Stimulated activated CD4-positive, alpha-beta T cell treated with anti-CD3 and anti-CD28 coated beads, Interleukin-1b, Interleukin-23, amount 100 ng/mL, for 4 hours (primary cell): ENCODE measurements around the gene AFP.

ENCODE experiments used
- DNase-seq, 2 donors: peaks; one replicate each; pipeline ENCODE4 v3.0.0-alpha.2; 2020; ENCODE audit warnings: low read depth in 2 of 2

Gene AFP

DNA sequence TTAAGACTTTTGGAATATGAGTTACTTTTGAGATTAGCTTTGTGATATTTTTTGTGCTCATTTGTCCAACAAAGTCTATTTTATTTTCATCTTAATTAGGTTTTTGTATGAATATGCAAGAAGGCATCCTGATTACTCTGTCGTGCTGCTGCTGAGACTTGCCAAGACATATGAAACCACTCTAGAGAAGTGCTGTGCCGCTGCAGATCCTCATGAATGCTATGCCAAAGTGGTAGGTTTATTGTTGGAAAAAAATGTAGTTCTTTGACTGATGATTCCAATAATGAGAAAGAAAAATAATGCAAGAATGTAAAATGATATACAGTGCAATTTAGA lies 21.1 kb upstream of the AFP start:
- DNase-seq = no peak

DNA sequence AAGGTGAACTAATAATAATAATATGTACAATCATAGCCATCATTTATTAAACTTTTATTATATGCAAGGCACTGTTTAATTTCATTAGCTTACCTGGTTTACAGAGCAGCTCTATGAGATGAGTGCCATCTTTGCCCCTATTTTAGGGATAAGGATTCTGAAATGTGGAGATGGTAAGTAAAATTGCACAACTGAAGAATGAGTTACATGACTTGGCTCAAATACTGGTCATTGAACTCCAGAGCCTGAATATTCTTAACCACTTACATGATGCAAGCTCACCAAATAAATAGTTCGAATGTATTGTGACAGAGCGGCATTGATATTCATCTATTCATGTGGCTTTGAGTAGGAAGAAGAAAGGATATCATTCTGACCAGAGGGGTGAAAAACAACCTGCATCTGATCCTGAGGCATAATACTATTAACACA lies 20.2 kb upstream of the AFP start:
- DNase-seq = no peak

DNA sequence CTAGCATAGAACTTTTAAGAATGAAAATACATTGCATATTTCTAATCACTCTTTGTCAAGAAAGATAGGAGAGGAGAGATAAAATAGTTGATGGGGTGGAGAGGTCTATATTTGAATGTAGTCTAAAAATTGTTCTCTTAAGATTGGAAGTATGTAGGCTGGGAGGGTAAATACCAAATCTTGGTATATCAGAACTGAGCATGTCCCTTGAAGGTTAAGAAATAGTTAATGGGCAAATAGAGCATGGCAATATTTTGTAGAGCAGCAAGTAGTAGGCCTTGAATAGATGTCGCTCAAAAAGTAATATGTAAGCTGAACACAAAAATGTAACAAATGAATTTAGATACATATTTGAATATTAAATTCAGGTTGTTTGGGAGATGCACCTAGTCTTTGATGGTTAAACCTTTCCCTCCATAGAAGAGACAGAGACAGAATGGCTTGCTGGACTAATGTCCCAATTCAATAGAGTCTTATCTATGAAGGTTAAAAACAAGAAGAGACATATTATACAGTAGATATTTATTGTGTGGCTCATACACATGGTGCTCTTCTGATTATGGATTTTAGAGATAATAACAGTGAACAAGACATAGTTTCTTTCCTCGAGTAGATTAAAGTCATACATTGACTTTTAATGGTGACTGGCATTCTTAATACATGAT lies 19.5 kb upstream of the AFP start:
- DNase-seq = no peak

DNA sequence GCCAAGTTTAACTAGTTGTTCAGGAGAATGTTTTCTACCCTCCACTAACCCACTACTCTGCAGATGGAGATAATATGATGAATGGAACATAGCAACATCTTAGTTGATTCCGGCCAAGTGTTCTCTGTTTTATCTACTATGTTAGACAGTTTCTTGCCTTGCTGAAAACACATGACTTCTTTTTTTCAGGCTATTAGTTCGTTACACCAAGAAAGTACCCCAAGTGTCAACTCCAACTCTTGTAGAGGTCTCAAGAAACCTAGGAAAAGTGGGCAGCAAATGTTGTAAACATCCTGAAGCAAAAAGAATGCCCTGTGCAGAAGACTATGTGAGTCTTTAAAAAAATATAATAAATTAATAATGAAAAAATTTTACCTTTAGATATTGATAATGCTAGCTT lies 18.7 kb upstream of the AFP start:
- no peak for DNase-seq

DNA sequence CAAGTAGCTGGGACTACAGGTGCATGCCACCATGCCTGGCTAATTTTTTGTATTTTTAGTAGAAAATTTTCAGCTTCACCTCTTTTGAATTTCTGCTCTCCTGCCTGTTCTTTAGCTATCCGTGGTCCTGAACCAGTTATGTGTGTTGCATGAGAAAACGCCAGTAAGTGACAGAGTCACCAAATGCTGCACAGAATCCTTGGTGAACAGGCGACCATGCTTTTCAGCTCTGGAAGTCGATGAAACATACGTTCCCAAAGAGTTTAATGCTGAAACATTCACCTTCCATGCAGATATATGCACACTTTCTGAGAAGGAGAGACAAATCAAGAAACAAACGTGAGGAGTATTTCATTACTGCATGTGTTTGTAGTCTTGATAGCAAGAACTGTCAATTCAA lies 18.0 kb upstream of the AFP start:
- no peak for DNase-seq

DNA sequence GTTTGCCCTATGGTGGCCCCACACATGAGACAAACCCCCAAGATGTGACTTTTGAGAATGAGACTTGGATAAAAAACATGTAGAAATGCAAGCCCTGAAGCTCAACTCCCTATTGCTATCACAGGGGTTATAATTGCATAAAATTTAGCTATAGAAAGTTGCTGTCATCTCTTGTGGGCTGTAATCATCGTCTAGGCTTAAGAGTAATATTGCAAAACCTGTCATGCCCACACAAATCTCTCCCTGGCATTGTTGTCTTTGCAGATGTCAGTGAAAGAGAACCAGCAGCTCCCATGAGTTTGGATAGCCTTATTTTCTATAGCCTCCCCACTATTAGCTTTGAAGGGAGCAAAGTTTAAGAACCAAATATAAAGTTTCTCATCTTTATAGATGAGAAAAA lies 17.3 kb upstream of the AFP start:
- DNase-seq = no peak

DNA sequence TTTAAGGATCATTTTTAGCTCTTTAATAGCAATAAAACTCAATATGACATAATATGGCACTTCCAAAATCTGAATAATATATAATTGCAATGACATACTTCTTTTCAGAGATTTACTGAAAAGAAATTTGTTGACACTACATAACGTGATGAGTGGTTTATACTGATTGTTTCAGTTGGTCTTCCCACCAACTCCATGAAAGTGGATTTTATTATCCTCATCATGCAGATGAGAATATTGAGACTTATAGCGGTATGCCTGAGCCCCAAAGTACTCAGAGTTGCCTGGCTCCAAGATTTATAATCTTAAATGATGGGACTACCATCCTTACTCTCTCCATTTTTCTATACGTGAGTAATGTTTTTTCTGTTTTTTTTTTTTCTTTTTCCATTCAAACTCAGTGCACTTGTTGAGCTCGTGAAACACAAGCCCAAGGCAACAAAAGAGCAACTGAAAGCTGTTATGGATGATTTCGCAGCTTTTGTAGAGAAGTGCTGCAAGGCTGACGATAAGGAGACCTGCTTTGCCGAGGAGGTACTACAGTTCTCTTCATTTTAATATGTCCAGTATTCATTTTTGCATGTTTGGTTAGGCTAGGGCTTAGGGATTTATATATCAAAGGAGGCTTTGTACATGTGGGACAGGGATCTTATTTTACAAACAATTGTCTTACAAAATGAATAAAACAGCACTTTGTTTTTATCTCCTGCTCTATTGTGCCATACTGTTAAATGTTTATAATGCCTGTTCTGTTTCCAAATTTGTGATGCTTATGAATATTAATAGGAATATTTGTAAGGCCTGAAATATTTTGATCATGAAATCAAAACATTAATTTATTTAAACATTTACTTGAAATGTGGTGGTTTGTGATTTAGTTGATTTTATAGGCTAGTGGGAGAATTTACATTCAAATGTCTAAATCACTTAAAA lies 16.6 kb upstream of the AFP start:
- no peak for DNase-seq

DNA sequence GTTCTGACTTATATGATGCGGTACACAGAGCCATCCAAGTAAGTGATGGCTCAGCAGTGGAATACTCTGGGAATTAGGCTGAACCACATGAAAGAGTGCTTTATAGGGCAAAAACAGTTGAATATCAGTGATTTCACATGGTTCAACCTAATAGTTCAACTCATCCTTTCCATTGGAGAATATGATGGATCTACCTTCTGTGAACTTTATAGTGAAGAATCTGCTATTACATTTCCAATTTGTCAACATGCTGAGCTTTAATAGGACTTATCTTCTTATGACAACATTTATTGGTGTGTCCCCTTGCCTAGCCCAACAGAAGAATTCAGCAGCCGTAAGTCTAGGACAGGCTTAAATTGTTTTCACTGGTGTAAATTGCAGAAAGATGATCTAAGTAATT lies 15.4 kb upstream of the AFP start:
- no peak for DNase-seq

DNA sequence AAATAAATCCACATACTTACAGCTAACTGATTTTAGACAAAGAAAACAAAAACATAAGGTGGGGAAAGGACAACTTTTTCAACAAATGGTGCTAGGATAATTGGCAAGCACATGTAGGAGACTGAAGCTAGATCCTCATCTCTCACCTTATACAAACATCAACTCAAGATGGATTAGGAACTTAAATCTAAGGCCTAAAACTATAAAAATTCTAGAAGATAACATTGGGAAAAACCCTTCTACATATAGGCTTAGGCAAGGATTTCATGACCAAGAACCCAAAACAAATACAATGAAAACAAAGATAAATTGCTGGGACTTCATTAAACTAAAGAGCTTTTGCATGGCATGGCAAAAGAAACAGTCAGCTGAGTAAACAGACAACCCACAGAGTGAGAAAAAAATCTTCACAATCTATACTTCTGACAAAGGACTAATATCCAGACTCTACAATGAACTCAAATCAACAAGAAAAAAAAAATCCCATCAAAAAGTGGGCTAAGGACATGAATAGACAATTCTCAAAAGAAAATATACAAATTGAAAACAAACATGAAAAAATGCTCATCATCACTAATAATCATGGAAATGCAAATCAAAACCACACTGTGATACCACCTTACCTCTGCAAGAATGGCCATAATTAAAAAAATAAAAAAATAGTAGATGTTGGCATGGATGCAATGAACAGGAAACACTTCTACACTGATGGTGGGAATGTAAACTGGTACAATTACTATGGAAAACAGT lies 14.1 kb upstream of the AFP start:
- DNase-seq = no peak

DNA sequence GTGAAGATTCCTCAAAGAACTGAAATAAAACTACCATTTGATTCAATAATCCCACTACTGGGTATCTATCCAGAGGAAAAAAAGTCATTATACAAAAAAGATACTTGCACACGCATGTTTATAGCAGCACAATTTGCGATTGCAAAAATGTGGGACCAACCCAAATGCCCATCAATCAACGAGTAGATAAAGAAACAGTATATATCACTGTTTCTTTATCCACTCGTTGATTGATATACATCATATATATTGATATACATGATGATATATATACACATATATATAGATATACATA lies 13.6 kb upstream of the AFP start:
- DNase-seq = no peak

DNA sequence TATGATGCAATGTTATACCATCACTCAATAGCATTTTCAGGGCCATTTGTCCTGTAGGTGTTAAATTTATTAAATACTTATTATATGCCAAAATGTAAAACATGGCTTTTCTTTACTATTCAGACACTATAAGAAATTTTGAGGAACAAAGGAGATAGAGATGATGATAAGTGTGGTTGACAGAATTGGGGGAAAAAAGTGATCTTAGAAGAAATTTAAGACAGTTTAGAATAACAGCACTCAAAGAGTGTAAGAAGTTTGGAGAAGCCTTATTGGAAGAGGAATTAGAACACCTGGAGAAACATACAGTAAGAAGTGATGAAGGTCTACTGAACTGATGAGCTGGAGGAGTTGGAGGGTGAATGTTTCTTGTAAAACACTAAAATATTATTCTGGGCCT lies 12.8 kb upstream of the AFP start:
- DNase-seq = no peak

DNA sequence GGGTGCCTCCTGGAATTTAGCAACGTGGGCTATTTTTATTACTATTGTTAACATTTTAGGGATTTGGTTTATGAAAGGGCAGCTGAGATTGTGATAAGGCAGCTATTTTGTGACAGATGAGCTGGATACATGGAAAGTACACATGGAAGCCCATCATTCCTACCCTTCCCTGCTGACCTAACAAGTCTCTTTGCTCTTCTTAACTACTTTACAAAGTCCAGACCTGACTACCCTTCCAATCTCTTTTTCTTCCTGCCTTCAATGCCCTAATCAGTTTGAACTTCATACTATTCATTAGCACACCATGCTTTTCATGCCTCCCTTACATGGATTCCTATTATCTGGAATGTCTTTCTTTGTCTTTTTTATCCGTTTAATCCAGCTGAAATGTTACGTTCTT lies 9.4 kb upstream of the AFP start:
- DNase-seq = no peak

DNA sequence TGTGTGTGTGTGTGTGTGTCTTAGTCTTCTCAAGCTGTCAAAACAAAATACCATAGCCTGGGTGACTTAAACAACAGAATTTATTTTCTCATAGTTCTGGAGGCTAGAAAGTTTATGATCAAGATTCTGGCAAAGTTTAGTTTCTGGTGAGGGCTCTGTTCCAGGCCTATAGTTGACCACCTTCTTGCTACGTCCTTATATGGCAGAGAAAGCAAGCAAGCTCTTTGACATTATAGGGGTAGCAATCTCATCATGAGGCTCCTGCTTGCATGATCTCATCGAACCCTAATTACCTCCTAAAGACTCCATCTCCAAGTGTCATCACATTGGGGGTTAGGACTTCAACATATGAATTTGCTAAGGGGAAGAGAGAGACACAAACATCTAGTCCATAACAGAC lies 6.9 kb upstream of the AFP start:
- no peak for DNase-seq

DNA sequence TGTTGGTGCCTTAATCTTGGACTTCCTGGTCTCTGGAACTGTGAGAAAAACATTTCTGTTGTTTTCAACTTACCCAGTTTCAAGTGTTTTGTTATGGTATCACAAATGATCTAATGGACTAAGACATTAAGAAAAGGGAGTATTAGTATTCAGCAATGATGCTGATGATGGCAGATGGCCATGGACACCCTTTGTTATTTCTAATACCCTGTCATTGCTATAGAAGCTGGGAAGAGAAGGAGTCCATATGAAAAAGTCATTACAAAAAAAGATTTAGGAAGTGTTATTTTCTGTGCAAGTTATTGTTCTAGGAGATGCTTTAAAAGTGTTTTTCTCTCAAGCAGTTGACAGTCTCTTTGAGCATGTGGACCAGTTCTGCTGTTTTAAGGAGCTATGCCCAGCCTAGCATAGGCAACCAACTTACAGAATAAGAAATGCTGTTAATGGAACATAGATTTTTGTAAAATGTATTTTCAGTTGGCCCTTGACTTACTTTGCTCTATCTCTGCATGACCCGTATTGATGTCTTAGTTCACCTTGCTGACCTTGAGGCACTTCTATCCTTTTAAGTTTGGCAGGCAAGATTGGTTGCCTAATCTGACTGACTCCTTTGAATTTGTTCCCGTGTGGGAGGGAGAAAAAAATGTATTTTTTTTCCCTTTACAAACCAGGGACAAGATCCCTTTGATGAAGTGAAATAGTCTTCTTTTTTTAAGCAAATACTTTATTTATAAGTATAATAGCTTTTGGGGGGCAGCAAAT lies 6.0 kb upstream of the AFP start:
- no peak for DNase-seq

DNA sequence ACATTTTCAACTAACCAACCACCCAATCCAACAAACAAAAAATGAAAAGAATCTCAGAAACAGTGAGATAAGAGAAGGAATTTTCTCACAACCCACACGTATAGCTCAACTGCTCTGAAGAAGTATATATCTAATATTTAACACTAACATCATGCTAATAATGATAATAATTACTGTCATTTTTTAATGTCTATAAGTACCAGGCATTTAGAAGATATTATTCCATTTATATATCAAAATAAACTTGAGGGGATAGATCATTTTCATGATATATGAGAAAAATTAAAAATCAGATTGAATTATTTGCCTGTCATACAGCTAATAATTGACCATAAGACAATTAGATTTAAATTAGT lies 4.2 kb upstream of the AFP start:
- DNase-seq = no peak

DNA sequence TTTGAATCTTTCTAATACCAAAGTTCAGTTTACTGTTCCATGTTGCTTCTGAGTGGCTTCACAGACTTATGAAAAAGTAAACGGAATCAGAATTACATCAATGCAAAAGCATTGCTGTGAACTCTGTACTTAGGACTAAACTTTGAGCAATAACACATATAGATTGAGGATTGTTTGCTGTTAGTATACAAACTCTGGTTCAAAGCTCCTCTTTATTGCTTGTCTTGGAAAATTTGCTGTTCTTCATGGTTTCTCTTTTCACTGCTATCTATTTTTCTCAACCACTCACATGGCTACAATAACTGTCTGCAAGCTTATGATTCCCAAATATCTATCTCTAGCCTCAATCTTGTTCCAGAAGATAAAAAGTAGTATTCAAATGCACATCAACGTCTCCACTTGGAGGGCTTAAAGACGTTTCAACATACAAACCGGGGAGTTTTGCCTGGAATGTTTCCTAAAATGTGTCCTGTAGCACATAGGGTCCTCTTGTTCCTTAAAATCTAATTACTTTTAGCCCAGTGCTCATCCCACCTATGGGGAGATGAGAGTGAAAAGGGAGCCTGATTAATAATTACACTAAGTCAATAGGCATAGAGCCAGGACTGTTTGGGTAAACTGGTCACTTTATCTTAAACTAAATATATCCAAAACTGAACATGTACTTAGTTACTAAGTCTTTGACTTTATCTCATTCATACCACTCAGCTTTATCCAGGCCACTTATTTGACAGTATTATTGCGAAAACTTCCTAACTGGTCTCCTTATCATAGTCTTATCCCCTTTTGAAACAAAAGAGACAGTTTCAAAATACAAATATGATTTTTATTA lies 3.6 kb upstream of the AFP start:
- DNase-seq = no peak

DNA sequence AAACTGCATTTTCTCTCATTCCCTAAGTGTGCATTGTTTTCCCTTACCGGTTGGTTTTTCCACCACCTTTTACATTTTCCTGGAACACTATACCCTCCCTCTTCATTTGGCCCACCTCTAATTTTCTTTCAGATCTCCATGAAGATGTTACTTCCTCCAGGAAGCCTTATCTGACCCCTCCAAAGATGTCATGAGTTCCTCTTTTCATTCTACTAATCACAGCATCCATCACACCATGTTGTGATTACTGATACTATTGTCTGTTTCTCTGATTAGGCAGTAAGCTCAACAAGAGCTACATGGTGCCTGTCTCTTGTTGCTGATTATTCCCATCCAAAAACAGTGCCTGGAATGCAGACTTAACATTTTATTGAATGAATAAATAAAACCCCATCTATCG lies 2.9 kb upstream of the AFP start:
- no peak for DNase-seq

DNA sequence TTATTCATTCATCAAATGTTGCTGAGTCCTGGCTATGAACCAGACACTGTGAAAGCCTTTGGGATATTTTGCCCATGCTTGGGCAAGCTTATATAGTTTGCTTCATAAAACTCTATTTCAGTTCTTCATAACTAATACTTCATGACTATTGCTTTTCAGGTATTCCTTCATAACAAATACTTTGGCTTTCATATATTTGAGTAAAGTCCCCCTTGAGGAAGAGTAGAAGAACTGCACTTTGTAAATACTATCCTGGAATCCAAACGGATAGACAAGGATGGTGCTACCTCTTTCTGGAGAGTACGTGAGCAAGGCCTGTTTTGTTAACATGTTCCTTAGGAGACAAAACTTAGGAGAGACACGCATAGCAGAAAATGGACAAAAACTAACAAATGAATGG lies 1.7 kb upstream of the AFP start:
- DNase-seq = no peak

DNA sequence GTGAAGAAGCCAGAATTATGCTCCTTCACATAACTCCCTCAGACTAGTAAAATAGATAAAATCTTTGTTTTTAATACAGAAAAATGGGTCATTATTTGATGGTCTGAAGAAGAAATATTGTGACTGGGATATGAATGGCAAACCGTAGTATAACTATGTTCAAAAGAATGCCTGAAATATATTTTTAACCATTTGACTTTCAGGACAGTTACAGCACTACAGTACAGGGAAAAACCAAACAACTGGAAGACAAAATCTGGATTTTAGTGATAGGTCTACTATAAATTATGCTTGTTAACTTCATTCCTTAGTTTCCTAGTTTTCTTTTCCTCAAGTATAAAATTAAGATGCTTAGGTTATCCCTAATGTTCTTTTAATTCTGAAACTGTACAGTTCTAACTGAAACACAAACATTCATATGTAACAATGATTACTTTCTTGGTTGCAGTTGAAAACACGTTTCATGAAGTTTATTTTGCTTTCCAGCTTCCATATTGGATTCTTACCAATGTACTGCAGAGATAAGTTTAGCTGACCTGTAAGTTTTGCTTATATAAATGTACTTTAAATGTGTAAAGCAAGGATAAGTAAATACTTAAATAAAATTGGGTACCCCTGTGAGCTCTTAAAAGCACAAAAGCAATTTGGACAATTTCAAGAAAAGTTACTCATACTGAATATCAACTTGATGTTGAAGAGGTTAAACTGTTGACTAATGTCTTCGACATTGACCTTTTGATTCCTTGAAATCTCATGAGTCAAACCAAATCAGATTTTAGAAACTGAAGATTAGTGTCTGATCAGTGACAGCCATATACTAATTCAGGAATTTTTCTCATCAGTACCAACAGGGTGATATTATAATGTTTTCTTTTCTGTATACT lies 895 bp downstream of the AFP start:
- DNase-seq = no peak

DNA sequence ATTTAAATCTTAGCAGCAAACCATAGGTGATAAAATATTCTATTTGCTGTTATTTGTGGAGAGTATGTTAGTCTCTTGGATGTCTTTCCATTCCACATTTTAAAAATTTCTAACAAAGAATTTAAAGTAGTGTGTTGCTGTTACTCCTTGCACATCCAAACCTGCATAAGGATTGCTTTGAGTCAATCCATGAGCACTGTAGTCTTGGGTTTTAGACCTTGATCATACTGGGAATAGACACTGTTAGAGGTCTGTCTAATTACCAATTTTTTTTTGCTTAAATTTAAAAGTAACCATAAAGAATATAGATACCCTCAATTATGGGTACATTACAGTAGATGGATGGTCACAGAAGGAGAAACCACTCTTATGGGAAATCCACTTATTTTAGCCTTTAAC lies 1.5 kb downstream of the AFP start:
- no peak for DNase-seq

DNA sequence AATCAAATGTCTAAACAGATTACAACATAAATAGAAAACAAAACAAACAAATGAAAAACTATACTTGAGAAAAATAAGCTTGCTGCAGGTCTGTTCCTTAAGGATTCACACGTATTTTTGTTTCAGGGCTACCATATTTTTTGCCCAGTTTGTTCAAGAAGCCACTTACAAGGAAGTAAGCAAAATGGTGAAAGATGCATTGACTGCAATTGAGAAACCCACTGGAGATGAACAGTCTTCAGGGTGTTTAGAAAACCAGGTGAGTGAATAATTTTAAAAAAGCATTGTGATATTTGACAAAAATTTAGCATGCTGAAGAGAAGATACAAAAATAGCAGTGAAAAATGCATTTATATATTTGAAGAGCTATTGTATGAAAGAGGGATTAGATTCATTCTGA lies 2.0 kb downstream of the AFP start:
- DNase-seq = no peak
